GM19395 (cell line): Measurements from ENCODE around the gene JPH2.

Experiments
- ATAC-seq: cut with Tn5 transposase; IDR thresholded peaks from one replicate; pipeline ENCODE4 v1.9.1; 2021; ENCODE audit warnings: mild to moderate bottlenecking, moderate library complexity; ENCODE audit not compliant: unreplicated experiment

JPH2 gene

GRCh38 chr20:44126445-44126844 is 60.5 kb downstream of the JPH2 start:
- ATAC-seq = no peak

- ATAC-seq = no peak
Observed at GRCh38 chr20:44125332-44126127, 61.5 kb downstream of the JPH2 start.

- no peak for ATAC-seq
Observed at GRCh38 chr20:44123874-44124535, 63.0 kb downstream of the JPH2 start.

GRCh38 chr20:44123251-44123650 is 63.7 kb downstream of the JPH2 start:
- no peak for ATAC-seq

DNA sequence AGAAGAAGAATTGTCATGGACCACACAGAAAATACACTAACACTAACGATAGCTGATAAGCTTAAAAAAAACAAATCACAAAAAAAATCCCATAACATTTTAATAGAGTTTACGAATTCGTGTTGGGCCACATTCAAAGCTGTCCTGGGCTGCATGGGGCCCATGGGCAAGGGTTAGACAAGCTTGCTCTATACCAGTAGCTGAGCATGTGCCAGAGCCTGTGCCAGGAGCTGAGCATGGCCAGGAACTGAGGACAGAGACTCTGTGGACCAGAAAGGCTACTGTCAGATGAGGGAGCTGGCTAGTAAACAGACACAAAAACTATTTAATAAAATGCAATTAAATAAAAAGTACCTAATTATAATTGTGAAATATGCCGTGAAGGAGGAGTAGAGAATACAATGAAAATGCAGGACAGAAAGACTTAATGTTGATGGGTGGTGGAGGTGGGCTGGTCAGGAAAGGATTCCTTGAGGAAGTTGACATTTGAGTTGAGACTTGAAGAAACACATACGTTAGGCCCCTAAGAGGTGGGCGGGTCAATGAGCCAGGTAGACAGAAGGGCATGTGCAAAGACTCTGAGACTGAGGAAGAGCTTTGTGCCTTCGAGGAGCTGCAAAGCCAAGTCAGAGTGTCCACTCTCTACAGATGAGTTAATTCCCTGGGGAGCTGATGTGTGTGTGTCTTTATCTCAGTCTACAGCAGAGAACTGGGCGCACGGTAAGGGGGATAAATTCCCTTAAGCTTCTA is 66.1 kb downstream of the JPH2 start:
- ATAC-seq = no peak

DNA sequence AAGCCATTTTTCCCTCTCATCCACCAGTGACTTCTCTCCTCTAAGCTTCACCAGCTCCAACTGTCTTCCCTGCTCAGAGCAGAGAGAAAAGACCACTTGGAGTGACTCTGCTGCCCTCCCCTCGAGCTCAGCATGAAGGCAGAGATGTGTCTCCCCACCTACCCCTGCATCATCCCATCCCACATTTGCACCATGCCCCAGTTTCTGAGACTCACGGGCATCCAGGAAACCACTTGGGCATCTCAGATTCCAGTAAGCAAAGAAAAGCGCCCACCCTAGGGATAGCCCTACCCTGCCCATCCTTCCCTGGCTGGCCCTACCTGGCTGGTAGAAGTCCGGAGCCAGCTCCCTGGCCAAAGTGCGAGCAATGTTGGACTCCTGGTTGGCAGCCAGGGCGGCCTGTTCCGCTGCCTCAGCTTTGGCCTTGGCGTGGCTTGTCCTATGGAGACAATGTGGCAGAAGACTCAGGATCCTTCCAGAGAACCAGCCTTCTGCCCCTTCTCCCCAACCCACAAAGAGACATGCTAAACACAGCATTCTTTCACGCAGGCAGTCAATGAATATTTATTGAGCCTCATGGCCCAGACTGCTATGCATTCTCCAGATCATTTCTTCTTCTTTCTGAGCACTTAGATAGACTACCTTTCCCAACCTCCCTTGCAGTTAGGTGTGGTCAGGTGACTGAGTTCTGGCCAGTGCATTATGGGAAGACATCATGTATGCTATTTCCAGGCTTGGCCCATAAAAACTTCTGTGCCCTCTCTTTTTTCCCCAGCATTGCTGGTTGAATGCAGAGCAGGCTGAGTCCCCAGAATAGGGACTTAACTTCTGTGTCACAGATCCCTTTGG is 68.6 kb downstream of the JPH2 start:
- no peak for ATAC-seq

GRCh38 chr20:44117296-44118184 is 69.4 kb downstream of the JPH2 start:
- no peak for ATAC-seq

DNA sequence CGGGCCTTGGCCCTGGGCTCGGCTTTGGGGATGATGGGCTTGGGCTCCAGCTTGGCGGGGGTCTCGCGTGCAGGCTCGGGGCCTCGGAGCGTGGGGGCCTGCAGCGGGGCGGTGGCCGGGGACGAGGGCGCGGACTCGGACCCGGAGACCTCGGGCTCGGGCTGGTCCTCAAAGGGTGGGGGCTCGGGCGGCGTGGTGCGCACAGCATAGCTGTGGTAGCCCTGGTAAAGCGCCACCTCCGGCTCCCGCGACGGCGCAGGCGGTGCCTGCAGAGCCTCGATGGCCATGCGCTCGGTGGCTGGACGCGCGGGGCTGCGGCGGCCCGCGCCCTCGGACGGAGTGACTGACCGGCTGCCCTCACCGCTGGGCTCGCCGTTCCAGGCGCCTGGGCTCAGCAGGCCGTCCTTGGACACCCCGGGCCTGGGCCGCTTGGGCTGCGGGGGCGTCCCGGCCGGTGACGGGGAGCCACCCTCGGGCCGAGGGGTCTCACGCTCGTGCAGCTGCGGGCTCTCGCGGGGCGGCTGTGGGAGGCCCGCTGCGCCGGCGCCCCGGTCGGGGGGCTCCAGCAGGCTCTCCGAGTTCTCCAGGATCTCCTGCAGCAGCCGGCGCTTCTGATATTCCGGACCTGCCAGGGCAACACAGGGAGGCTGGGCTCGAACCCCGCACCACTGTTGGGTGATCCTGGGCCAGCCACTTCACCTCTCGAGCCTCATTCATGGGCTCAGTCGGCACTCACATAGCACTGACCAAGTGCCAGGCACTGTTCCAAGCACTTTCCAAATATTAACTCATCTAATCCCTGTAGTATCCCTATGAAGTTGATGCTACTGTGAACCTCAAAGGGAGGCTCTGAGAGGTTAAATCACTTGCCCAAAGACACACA is 71.0 kb downstream of the JPH2 start:
- ATAC-seq = no peak

DNA sequence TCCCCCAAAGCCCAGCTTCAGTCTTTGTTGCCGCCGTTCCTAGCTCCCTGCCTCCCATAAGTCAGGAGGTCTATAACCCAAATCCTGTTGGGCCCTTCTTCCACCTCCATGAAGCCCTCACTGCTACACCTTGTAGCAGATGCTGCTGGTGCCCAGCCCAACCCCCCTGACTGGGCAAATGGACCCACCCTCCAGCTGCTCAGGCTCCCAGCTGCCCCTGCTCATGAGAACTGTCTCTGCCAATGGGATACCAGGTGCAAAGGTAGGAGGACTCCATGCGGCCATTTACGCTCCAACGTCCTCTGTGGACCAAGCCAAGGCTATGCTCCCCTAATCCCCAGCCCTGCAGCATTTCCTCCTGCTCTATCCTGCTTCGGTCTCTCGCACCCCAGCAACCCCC is 71.8 kb downstream of the JPH2 start:
- no peak for ATAC-seq

- ATAC-seq = no peak
Observed at GRCh38 chr20:44113618-44114376, 73.2 kb downstream of the JPH2 start.

DNA sequence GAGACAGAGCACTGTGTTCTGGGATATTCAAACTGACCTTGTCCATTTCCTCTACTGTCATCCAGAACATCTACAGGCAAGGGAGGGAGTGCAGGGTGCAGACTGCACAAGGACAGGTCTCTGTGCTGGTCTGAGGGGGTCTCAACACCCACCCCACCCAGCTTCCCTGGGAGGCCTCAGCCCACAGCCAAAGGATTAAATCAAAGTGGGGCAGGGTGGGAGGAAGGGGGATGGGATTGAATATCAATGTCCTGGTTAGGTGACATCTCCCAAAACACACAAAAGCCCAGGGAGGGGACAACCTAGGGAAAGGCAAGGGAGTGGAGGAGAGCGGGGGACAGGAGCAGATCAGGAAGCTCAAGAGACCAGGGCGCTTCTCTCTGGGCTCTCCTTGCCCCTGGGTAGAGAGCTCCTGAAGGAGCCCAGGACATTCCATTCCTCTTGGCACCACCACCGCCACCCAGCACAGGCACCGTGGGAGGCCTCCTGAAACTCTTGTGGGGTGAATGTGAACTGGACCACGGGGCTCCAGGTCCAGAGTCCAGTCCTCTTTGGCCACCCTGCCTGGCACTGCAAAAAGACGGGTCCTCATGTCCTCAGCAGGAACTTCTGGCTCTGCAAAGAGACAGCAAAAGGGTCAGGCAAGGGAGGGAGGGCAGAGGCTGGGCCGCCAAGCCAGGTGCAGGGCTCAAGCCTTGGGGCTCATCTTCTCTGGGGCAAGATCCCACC is 73.9 kb downstream of the JPH2 start:
- ATAC-seq = no peak

- ATAC-seq = no peak
Observed at GRCh38 chr20:44112456-44112855, 74.5 kb downstream of the JPH2 start.

DNA sequence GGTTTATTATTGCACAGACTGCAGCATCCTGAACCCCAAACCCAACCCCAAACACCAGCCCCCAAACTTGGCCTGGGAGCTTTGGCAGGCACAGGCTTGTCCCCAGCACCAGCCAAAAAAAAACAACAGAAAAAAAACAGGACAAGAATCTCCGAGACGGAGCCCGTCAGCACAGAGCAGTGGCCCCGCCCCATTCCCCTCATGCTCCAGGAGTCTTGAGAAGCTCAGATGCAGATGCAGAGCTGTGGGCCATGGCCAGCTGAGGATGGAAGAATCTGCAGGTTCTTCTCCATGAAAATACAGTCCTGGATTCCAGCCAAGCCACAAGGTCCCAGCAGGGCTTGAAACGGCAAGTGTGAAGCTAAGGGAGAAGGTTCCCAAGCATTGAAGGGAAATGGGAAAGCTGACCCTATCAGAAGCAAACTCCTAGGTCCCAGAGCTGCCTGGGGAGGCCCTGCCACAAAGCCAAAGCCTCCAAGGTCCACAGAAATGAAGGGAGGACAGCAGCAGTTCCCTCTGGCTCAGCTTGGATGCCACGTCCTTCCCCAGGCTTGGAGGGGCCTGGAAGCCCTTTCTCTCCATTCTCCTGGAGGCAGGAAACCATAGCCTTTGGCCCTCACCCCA is 75.2 kb downstream of the JPH2 start:
- ATAC-seq = no peak

GRCh38 chr20:44110816-44111568 is 76.0 kb downstream of the JPH2 start:
- no peak for ATAC-seq

DNA sequence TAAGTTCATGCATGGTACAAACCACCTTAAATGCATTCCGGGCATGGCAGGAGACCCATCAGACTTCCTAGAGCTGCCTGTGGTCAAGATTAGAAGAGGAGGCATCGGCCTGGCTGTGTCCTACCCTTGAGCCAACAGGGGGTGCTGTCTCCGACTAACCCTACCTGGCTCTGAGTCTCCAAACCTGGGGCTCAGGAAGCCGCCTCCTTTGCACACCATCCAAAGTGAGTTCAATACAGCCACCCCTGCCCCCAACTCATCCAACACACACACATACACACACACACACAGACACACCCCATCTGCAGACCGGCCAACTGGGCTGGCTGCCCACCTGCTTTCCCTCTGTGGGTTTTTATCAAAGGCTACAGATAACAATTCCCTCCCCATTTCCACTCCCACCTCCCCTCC is 77.0 kb downstream of the JPH2 start:
- ATAC-seq = no peak

GRCh38 chr20:44106615-44107014 is 80.4 kb downstream of the JPH2 start:
- no peak for ATAC-seq
